Measurements from ENCODE around the gene DNAH12.
"Not testable (repeated sequence)": the region's sequence is repeated elsewhere in the genome, so short reads cannot be mapped to it uniquely, and the experiment has no call there.

DNAH12 gene

DNA sequence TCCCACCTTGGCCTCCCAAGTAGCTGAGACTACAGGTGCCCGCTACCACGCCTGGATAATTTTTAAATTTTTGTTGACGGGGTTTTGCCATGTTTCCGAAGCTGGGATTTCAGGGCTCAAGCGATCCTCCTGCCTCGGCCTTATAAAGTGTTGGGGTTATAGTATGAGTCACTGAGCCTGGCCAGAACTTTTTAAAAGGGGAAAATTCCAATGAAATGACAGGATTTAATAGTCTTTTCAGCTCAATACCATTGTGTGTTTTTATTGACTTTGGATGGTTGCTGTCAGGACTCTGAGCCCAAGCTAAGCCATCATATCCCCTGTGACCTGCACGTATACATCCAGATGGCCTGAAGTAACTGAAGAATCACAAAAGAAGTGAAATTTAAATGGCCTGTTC, 240.6 kb downstream of the DNAH12 start:
- DNase-seq (ENCODE audit: low spot score): not testable (repeated sequence)

DNA sequence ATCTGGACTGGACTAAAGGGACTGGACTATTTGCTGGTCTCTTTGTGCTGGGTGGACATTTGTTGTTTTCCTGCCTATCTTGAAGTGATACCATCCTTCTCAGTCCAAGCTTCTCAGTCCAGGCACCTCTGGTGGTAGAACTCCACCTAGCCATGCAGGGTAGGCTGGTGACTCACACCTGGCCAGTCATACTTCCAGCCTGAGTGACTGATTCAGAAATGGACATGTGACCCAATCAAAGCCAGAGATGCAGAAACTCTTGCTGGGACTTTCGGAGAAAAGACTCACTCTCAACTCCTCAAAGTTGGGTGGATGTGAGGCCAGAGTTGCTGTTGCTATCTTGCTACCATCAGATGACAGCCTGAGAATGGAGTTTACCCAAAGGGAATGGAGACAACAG, 246.1 kb downstream of the DNAH12 start:
- no peak for DNase-seq (ENCODE audit: low spot score)

DNA sequence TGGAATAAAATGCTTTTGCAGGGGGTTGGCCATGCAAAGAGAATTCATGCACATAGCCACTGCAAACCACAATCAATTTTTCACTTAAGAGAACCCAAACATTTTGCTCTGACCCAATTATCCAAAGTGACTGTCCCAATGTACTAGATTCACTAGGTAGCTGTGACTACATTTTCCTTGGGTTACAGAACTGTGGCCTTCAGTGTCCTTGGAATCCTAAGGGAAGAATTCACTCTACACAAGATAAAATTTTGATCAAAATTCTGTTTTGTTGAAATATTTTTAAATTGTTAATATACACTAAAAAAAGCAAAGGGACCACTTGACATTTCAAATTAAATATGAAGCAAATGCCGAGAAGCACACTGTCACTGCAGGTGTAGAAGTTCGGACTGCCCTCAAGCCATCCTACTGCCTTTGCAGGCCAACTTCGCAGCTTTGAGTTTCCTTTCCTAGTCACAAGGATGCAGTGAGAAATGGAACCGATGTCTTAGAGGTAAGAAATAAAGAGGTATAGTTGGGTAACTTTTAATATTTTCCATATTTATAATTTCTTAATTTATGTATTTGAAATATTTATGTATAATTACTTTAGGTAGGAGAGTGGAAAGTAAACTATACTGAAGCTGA, 251.1 kb downstream of the DNAH12 start:
- no peak for DNase-seq (ENCODE audit: low spot score)

DNA sequence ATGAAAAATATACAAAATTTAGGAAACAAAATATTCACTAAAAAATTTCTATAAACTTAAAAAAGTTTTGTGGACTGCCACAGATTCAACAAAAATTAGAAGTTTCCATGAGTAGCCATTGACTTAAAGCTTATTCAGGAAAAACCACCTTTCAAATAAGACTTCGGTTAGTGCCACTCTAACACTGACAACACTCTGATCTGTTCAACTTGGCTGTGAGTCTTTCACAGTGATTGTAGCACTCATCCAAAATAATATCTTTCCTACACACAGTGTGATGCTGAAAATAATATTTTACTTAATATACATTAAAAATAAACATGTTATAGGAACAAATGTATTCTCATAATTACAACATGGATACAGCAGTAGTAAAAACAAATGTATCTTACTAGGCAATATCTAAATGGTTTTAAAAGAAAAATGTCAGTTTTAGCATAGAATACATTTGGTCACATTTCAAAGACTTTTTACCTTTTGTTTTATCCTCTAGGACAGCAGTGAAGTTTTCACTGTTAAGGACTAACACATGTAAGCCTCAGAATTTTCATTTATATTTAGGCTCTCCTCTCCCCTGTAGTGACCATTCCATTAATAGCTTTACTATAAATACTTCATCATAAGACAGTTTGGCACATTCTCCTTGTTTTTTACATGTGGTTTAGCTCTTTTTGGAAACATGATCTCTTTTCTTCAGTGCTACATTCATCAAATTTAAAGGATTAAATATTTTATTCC, 251.8 kb downstream of the DNAH12 start, which contains the start of gene ASB14:
ASB14 (minus strand) TSS at position 527 of the 738 bp plus-strand sequence. CDS start 652 bp downstream, outside the sequence.
- DNase-seq (ENCODE audit: low spot score): no peak

DNA sequence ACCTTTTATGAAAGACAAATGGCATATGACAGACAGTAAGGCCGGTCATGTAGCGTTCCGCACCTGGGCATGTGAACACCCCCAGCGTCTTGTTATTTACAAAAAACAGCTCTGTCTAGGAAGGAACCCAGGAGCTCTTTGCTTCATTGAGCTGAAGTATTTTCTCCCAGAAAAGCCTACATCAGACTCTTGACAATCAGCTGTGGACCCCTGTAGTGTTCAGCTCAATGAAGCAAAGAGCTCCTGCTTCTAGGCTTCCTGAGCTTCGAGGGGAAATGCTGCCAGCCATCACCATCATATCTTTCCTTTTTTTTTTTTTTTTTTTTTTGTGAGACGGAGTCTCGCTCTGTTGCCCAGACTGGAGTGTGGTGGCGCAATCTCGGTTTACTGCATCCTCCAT, 255.7 kb downstream of the DNAH12 start:
- DNase-seq (ENCODE audit: low spot score): no peak

DNA sequence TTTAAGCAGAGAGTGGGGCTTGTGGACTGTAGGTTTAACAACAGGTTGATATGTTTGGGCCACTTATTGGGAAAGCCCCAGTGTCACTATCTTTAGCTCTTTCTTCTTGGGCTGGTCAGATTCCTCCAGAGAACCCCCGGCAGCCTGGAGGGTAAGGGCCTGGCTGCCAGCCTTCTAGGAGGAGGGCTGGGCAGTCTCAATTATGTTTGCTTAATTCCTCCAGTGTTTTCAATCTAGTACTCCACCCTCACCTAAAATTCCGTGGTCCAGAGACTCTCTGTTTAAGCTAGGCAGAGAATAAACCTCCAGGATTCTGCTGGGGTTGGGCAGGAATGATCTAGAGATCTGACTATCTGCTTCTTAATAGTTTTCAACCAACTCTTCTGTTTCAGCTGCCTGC, 256.9 kb downstream of the DNAH12 start:
- no peak for DNase-seq (ENCODE audit: low spot score)

DNA sequence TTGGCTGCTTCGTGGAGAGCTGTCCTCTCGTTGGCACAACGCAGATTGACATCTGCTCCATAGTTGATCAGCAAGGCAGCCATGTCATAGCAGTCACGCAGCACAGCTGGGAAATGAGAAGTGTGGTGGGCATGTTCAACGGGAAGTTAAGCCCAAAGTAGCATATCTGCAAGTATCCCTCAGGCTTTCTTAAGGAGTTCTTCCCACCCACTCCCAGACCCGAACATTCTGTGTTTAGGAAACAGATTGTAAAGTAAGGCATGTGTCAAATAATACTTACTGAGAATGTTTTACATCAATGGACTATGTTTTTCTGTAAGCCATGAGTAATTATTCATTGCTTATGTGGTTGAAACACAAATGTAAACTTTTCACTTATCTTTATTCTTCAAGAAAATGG, 260.8 kb downstream of the DNAH12 start:
- DNase-seq (ENCODE audit: low spot score): no peak

DNA sequence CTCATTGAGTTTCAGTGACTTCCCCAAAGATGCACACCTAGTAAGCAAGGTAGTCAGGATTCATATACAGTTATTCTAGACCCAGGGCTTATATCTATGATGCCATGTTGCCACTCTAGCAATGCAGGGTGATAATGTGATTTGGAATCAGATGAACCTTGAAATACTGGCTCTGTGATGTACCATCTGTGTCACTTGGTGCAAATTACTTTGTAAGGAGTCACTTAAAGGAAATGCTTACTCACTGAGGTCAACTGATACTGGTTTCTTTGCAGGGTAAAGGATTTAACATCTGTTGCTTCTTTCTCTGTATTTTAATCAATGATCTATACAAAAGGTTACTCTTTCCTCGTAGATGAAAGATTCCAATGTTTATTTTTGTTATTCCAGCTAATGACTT, 262.4 kb downstream of the DNAH12 start:
- peak; percentile 9 for DNase-seq (ENCODE audit: low spot score)

DNA sequence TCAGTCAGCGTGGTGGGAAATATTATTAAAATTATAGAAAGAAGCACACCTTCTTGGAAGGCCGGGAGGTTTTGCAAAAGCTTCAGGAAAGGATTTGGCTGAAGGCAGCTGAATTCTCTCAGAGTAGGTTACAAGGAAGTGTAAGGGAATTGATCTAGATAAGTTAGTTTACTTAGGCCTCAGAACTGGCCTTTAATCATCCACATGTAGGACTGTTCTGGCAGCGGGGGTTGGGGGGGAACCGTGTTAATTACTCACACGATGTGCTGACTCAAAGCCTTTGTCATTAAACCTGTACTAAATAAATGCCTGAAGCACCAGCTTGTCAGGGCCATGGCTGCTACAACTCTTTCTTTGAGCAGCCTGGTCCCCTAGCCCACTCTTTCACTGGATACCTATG, 264.5 kb downstream of the DNAH12 start:
- DNase-seq (ENCODE audit: low spot score): no peak

DNA sequence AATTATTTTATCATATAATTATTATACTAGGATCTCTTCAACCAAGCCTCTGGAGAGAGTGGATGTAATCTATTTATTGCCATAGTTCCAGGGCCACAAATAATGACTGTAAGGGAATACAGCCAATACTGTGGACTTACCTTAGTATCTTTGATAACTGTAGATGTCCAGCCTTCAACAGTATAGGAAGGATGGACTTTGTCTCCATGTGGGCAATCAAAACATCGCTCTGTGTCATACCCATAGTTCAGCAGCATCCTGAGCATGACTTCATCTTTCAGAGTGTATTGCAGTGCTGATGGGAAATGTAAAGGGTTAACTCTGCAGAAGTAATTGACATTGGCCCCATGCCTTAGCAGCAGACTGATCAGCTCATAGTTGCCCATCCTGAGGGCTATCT, 265.9 kb downstream of the DNAH12 start:
- DNase-seq (ENCODE audit: low spot score): no peak

DNA sequence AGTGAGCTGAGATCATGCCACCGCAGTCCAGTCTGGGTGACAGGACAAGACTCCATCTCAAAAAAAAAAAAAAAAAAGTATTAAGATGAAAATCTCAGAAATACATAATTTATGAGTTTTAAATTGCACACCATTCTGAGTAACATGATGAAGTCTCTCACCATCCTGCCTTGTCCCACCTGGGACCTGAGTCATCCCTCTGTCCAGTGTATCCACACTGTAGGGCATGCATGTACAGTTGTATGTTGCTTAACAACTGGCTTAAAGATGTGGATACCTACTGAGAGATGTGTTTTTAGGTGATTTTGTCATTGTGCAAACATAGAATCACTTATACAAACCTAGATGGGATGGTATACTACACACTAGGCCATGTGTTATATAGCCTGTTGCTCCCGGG, 268.8 kb downstream of the DNAH12 start:
- no peak for DNase-seq (ENCODE audit: low spot score)

DNA sequence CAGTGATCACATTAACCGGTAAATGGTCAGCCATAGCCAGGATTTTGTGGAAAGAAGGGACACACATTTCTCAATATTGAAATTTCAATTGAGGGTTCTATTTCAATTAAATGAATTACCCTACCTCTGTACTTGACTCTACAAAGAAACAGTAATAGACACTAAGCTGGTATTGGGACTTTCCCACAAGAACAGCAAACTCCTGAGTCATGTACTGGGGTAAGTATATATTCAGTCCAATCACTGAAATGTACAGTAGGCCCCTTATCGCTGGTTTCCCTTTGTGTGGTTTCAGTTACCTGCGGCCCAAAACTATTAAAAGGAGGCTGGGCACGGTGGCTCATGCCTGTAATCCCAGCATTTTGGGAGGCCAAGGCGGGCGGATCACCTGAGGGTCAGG, 269.3 kb downstream of the DNAH12 start:
- no peak for DNase-seq (ENCODE audit: low spot score)

DNA sequence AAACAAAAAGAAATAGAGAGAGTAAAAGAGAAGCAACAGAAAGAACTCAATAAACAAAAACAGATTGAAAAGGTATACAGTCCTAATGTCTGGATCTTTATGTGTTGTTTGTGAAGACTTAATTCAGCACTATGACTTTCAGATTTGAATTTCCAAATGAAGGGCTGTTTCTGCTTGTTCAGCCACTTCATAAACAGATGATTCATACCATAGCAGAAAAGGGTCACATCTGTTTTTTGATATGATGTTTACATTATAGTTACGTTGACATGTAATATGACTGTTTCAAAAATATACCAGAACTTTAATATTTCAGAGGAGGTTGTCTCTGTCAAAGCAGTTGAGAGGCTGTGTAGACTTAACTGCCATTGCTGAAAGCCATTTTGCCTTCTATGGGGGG, 275.7 kb downstream of the DNAH12 start:
- DNase-seq (ENCODE audit: low spot score): no peak

DNA sequence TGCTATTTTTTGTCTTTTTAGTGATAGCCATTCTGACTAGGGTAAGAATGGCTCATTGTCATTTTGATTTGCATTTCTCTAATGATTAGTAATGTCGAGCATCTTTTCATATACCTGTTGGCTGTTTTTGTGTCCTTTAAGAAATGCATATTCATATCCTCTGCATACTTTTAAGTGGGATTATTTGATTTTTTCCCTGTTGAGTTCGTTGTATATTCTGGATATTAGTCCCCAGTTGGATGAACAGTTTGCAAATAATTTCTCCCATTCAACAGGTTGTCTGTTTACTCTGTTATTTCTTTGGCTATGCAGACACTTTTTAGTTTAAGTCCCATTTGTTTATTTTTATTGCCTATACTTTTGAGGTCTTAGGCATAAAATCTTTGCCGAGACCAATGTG, 282.2 kb downstream of the DNAH12 start:
- no peak for DNase-seq (ENCODE audit: low spot score)

DNA sequence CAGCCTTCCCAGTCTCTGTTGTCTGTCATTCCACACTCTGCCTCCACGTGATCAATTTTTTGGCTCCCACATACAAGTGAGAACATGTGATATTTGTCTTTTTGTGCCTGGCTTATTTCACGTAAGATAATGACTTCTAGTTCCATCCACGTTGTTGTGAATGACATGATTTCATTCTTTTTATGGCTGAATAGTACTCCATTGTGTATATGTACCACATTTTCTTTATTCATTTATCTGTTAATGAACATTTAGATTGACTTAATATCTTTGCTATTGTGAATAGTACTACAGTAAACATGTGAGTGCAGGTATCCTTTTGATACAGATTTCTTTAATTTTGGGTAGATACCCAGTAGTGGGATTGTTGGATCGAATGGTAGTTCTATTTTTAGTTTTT, 283.0 kb downstream of the DNAH12 start:
- DNase-seq (ENCODE audit: low spot score): no peak

DNA sequence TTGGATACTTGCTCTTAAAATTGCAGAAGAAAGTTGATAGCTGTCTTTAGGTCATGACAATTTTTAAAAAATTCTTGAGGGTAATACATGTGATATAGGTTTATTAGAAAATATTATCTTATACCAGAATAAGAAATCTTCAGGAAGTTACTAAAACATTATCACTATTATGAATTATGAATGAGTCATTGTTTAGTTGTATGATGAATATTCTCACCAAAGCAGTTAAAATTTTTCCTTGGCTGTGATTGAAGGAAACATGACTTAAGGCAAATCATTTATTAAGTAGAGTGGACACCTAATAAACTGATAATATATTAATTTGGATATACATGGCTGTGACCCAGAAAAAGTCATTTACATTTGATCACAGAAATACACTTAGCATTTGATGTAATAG, 286.5 kb downstream of the DNAH12 start:
- no peak for DNase-seq (ENCODE audit: low spot score)

DNA sequence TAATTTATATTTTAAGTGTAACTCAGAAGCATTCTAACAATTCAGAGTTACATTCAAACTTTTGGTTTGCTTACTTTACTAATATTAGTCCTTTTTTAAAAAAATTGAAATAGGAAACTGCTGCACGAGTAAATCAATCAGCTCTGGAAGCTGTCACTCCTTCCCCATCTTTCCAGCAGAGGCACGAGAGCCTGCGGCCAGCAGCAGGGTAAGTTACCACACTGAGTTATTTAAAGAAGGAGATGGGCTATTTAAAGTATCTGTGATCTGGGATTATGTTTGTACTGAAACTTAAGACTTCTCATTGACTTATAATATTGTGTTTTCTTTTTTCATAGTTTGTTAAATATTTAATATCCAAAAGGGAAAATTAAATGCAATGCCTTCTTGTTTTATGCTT, 287.3 kb downstream of the DNAH12 start:
- DNase-seq (ENCODE audit: low spot score): no peak

DNA sequence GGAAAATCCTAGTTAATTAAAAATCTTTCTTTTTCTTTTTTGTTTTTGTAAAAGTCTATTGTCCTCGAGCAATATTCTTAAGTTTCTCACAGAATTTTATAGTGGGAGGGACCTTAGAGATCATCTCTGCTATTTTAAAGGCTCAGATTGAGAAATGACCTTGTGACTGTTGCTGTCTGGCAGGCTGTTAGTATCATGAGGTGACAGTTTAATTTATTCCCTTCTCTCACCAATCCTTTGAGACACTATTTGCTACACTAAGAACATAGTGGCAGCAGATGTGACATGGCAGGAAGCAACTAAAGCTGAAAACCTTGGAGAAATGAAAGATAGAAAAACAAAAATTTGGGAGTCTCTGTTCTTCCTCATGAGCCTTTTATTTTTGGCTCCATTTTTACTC, 291.7 kb downstream of the DNAH12 start:
- no peak for DNase-seq (ENCODE audit: low spot score)

DNA sequence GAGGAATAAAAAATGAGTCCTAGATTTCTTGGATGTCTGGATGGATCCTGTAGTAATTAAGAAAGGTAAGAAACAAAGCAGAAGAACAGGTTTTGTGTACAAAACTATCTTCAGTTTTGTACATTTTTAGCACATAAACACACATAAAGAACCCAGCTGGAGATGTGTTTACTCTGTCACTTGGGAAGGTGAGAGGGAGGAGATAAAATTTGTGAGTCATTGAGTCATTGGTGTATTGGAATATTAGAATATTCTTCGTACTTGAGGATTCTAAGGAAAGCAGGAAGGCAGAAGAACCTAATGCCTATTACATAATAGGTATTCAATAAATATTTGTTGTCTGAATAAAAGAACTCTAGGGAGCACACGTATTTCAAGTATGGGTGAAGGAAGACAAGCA, 299.2 kb downstream of the DNAH12 start:
- DNase-seq (ENCODE audit: low spot score): no peak
